NCI-H1417 (cell line): ENCODE results near the gene TRERF1.

Experiments used
- DNase-seq, 3 experiments: peaks; one replicate each; lab custom pipeline; 2025; lab: John Stamatoyannopoulos, UW

Gene TRERF1

DNA sequence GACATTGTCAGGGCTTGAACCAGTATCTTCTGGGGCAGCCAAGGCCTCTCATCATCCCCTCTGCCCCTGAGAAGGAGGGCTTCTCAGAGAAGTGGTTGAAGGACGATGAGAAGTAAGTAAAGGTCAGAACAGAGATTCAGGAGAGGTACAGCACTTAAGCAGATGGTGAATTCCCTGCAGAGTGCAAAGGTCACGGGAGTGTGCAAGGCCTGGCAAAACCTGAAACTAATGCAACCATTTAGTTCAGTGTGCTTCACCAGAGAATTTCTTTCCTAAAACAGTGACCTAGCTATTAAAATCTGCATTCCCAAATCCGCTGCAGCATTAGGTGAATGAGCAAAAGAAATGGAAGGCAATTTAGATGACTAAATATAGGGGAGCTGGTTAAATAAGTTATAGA lies 58.4 kb downstream of the TRERF1 start:
- no peak for DNase-seq

DNA sequence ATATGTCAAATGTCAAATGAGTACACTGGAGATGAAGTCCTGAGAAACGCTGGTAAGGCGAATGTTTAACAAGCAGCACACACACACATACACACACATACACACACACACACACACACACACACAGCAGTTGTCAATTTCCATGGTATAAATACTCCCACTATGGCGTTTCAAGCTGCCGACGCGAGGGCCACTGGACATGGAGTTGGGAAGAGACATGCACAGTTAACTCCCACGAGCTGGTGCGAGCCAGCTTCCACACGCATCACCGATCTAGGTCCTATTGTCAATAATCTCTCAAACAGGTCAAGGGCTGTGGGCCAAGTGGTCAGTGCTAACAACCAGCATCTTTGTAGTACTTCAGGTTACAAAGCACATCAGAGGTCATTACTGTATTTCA lies 58.9 kb downstream of the TRERF1 start:
- no peak for DNase-seq

DNA sequence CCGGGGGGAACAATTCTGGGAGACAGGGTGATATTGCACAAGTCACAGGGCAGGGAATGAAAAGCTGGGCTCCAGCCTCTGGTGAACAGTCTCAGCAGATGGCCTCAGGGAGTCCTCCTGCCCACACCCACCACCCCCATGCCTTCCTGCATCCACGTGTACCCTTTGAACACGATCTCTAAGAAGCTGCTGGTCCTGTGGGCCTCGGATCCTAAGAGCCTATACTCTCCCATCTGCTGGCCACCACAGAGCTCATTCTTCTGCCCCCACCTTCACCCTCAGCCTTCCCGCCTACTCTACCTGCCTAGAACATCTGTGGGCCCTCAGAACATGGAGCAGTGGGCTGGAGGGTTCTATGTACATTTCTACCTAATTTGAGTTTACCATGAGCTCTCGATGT lies 60.3 kb downstream of the TRERF1 start:
- no peak for DNase-seq

DNA sequence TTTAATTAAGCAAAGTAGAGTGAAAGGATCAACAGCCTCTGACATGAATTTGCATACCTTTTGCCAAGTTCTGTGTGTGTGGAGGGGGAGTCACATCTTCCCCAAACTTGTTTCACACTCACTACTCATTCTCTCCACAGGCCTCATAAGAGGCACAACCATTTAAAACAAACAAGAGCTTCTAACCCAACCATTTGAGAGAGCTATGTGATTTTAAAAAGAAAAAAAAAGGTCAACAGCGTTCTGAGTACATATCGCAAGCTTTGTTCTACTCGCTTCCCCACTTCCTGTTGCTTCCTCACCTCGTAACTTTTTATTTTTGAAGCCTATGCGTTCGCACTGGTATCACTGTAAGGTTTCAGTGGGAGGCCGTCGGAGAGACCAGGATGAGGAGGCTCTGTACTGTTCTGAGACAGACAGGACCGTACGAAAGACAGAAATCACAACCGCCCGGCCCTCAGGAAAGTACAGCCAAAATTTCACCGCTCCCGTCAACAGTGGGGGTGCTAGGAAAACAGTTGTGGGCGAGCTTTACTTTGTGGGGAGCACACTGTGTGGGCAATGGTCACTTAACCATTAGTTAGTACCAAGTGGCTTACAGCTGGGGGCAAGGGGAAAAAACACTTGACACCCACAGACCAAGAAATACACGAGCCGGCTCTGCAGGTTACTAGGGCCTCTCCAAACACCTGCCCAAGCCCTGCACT lies 61.3 kb downstream of the TRERF1 start:
- no peak for DNase-seq

DNA sequence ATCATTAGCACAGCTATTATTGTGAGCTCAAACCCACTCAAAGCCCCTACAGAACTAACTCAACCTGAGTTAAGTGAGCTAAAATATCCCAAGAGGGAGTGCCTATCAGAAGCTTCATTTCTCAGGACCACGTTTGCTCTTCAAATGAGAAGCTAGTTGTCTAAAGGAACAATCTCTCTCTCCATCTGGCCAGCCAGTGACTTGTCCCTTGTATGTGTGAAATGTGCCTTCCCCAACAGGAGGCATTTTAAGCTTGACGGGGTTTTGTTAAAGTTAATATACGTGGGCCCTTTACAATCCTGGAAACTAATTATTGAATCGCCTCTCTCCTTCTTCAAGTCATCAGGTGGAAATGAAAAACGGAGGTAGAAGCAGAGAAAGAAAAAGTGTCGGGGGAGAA lies 62.0 kb downstream of the TRERF1 start:
- DNase-seq, result no peak

DNA sequence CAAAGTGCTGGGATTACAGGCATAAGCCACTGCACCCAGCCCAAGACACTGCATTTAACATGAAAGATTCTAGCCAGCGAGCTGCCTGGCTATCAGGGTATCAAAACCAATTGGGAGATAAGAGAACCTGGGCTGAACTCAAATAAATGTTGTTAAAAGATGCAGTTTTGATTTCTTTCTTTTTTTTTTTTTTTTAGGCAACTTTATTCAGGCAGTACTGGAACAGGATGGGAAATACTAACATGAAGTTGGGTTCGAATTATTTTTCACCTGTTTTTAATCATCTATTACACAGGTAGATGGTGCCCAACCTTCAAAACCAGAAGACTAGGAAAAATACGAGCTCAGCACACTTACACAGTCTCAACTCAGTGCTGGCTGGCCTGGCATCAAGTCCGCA lies 63.7 kb downstream of the TRERF1 start:
- no peak for DNase-seq

DNA sequence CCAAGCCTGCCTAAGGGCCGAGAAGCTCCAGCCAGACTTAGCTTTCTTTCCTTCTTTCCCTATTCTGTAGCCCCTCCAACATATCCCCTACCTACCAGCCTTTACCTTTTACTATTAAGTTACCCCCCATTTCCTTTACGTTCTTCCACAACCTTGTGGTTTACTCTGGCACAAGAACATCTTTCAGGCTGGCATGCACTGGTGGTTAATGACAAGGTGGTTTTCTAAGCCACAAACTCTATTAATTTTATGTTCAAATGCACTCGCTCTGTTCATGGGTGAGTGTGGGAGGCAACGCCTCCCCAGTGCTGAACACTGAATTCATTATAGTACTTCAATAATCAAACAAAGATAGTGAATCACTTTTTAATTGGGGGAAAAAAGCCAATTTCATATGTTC lies 64.4 kb downstream of the TRERF1 start:
- DNase-seq, result no peak

DNA sequence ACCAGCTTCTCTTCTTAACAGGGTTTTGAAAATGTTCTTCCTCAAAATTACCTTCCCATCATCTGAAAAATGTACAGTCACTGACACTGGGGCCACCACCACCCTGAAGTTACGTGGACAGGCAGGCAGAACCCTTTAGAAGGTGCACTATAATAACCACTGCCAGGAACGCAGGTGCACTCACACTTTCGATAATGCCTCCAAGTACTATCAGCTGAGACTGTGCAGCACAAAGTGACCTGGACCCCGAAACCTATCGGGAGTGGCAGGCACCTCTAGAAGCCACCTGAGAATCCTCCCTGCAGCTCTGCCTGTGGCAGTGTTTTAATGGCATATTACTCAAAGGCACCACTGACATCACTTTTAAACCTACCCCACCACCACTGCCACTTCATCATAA lies 66.4 kb downstream of the TRERF1 start:
- peak in 1 of 3 experiments; percentile 4 for DNase-seq

DNA sequence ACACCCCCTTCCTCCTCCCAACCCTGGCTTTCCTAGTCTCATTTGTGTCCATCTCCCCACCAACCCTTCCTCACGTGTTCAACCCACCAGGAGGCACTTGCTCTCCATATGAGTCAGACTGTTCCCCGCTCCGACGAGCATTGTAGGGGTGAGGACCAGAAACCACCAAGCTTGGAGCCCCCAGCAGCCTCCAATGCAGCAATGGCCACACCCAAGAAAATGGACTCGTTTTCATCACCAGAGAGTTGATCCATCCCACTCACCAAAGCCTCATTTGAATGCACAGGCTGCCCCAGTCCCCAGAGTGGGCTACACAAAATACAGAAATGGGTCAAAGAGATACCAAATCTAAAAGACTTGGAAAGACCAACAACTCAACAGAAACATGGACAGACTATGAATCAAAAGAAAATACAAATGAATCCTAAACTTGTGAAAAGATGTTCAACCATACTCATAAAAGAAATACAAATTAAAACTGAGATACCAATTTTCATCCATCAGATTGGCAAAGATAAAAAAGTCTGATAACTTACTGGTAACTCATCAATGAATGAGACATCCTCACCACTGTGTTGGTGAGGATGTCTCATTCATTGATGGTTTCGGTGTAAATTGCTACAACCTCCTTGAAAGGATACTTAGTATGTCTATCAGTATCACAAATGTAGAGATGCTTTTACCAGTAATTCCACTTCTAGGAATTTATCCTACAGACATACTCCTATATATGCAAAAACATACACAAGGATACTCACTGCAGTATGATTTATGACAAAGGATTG lies 68.1 kb downstream of the TRERF1 start:
- DNase-seq, result no peak

DNA sequence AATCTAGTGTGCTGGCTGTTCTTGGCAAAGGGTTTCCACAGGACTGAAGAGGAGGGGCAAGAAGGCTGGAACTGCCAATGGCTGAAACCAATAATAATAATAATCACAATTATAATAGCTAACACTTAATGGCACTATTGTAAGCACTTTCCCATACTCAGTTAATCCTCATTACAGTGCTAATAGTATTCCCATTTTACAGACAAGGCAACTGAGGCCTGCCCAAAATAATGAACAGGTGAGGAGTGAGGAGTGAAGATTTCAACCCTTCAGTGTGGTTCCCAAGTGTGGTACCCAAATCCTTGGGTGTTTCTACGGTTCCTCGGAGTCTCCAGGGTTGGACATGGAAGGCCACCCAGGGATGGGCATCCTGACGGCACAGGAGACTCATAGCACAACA lies 69.9 kb downstream of the TRERF1 start:
- DNase-seq, result no peak

DNA sequence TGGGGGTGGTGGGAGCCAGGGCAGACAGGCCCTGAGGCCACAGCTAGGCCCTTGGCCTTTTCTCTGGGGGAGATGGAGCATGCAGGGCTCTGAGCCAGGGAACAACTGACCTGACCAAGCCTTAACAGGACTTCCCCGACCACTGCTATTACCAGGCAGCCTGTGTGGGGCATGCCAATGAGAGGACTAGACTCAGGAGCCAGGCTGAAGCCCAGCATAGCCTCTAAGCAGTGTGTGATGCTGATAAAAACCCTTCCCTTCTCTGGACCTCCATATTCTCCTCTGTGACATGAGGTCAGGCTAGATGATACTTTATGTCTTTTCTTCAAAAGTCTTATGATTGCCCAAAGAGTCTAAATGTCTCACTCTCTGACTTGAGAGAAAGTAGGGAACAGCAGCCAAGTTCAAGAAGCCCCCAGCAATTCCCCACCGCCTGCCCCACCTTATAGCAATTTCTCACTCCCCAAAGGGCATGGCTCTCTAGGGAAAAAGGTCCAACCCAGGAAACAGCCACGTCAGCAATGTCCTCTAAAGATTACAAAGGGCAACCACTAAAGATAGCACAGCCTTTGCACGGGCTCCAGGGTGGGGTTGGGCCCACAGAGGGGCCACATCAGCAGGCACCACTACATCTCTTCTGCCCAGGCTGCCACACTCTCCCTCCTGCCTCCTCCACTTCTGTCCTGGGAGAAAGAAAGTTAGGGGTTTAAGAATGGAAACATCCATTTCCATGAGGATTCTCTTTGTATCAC lies 71.3 kb downstream of the TRERF1 start:
- DNase-seq, result no peak

DNA sequence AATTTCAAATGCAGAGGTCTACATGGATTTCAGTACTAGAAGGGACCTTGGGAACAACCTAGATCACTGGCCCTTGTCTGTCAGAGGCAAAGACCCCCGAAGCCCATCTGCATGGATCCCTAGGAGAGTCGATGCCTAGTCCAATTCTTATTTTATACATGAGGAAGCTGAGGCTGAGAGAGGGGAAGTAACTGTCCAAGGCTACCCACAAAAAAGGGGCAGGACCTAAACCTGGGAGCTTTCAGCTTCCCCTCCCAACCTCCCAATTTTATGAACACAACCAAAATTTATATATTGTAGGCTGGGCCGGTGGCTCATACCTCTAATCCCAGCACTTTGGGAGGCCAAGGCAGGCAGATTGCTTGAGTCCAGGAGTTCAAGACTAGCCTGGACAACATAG lies 73.2 kb downstream of the TRERF1 start:
- DNase-seq, result no peak

DNA sequence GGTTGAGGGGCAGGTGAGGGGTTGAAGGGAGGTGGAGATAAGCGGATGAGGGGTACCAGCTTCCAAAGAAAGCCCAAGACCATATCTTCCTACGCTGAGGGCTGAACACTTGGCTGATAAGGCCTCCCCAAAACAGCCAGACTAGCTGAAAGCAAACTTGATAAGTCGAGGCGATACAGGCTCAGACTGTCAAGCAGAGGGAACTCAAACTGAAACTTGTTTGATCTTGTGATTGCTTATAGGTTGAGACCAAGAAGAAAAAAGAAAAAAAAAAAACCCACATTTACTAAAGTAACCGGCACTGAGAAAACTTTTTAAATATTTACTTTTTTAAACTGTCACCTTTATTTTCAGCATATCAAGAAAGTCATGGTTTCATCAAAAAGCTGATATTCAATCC lies 73.6 kb downstream of the TRERF1 start:
- DNase-seq, result no peak

DNA sequence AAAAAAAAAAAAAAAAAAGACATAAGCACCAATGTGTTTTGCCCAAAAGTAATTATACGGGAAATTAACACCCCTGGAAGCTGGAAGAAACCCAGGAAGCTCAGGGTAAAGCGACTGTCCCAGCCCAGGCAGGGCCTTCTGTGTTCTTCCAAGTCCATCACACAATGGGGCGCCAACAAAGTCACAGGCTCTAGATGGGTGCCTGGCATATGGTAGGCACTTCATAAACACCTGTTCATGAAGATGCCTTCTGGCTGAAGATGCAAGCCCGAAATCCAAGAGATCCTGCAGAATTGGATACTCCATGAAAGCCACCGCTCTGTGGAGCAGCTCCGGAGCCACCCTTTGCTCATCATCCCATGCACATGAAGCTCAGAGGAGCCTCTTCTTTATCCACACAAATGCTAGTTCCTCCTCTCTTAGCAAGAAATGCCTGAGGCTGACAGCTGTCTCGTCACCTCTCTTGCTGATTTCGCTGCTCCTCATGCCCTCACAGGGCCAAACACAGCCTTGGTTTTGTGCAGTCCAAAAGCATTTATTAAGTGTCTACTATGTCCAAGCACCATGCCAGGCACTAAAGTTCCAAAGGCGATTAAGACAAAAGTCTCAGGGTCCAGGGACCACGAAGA lies 76.6 kb downstream of the TRERF1 start:
- no peak for DNase-seq

DNA sequence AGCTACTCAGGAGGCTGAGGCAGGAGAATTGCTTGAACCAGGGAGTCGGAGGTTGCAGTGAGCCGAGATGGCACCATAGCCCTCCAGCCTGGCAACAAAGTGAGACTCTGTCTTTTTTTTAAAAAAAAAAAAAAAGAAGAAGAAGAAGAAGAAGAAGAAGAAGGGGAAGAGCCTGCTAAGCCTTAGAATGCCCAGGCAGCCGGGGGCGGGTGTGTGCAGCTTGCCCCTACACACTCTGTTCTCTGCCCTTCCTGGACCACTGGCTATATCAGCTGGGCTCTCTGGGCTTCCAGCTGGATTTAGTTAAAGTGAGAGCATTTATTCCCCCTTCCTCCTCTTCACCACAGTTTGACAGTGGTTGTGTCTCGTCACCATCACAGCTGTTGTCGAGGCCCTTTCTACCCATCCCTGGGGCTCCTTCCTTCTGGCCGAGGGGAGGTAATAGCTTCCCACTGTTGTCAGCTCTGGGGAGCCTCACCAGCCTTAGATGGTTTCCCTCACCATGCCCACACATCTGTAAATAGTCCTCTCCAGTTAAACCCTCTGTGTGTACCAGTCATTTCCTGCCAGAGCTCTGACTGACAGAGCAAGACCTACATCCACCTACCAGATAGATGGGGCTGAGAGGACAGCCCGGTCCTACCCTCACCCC lies 77.6 kb downstream of the TRERF1 start:
- DNase-seq, result no peak

DNA sequence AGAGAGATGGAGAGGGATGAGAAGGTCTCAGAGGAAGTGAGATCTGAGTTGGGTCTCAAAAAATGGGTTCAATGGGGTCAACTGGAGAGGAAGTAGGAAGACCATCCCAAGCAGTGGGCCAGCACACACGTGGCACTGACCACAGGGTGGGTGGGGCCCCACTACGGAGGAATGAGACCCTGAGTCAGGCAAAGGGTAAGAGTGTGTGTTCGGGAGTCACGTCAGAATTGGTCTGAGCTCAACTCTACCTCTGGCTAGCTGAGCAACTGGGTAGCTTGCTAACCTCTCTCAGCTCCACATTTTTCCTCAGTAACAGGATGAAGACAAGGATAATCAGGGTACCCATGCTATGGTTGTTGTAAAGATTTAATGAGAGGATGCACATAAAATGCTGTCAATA lies 79.0 kb downstream of the TRERF1 start:
- DNase-seq, result no peak

DNA sequence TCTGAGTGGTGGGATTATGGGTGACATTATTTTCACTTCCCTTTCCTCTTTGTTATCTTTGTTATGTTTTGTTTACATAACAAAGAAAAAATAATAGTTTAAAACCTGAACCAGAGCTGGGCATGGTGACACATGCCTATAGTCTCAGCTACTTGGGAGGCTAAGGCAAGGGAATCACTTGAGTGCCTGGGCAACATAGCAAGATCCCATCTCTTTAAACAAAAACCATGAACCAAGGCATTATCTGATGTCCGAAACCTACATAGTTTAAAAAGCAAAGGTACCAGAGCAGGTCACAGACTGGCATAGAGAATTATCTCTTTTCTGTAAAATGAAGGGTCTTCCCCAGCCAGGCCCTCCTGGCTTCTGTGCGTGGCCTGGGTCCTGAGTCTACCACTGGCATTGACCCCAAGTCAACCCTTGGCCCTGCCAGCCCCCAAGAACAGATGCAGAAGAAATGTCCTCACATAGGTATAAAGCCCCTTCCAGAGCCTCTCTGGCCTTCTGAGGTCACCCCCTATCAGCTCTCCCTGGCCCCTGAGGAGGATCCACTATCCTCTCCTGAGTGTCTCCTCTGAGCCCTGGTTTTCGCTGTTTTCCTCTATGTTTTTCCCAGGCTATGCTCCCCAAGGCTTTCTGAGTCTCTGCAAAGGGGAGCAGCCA lies 81.3 kb downstream of the TRERF1 start:
- no peak for DNase-seq

DNA sequence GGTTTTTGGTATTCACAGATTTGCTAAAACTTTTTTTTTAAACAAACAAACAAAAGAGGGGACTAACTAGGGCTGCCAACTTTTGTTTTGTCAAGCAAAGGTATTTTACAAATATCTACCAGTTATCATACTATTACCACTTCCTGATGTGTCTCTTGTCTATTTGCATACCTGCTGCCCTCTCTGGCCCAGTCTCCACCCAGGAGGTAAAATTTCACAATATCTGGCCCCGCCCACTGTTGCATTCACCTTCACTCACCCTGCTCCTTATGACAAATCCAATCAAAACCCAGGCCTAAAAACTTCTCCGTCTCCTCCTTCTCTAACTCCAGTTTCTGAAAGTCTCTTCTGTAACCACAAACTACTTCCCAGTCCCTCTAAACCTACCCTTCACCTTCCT lies 82.2 kb downstream of the TRERF1 start:
- no peak for DNase-seq

DNA sequence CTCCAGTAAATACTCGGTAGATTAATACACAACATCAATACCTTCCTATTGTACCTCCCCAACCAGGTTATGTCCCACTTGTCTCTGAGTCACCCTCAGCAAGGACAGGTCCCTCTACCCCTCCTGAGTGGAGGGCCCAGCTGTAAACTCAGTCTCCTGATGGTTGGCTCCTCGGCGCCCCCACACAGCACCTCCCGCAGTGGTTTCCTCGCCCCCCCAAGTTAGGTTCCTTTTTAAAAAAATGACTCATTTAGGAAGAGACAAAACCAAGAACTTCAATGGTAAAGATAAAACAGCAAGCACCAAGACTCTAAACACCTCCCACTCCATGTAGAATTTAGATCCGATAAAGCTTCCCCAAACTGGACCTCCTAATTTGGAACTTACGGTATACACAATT lies 83.5 kb downstream of the TRERF1 start:
- no peak for DNase-seq

DNA sequence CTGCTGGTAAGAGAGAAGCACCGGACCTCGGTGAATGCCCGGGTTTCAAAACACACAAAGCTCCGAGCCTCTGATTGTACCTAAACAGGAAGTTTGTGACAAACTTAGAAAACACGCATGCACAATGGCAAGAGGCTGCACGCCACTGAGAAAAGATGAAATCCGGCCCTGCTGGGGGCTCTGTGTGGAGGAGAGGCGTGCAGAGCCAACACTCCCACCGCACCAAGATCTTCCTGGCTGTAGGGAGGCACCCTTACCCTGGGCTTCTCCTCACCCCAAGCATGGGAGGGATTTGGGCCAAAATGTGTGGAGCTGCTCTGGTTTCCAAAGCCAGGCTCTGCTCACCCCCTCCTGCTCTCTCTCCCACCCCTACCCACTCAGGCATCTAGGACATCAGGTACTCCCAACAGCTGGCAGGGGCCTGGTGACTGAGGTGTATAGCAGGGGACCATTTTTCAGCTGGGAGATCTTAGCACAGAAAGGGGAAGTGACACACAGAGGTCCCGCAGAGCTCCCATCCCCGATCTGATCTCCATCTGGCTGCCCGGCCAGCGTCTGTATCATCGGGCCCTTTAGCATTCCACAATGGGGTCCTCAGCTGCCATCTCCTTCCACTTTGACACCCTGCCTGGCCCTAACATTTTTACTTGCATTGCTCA lies 84.2 kb downstream of the TRERF1 start:
- DNase-seq, result no peak

DNA sequence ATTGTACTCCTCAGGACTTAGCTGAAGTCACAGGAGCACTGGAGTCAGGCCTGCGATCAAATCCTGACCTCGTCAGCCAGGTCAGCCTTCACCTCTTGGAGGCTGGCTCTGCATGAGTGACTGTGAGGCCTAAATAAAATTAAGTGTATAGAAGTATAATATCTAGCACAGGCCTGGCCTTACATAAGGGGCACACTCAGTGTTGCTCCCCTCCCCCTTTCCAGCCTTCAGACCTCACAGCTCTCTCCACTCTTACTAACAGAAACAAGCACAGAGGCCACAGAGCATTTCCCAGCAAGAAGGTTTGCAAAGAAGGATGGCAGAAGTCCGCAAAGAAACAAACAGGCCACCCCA lies 84.8 kb downstream of the TRERF1 start:
- DNase-seq, result no peak
